ENCODE data around the gene FARS2. TPM values are rescaled to one million over a fixed set of nuclear protein-coding genes. Genes with fewer than 3 reads are reported as not detected.

Gene FARS2
- total and polyA plus RNA-seq, 4 donors, result 9.2 to 31.4 (median 19.4) TPM

GRCh38 chr6:5506149-5506548, 244.8 kb downstream of the FARS2 start:
- no peak for DNase-seq
- Histone ChIP-seq H3K4me1 (ENCODE audit: control insufficient read depth in 5 of 5, insufficient read depth in 5 of 5, low read length in 5 of 5) (peaks cover 0 to 2% (median 0%) of the 10 kb centered on the region in 5 donors), H3K9ac (ENCODE audit: insufficient read depth in 1 of 2, low read length in 2 of 2) (no peak overlapping the region), H3K9me3 (ENCODE audit: control insufficient read depth in 4 of 4, insufficient read depth in 3 of 4, low read length in 3 of 4) (no peaks in the 10 kb centered on the region), H3K4me3 (no peak overlapping the region), H3K36me3 (ENCODE audit: control insufficient read depth in 4 of 4, insufficient read depth in 4 of 4, low read length in 4 of 4) (peaks cover 0 to 2% (median 0%) of the 10 kb centered on the region in 4 donors), H3K27me3 (ENCODE audit: control insufficient read depth in 3 of 3, insufficient read depth in 3 of 3, low read length in 2 of 3) (no peaks in the 10 kb centered on the region), H3K27ac (ENCODE audit: low read depth in 1 of 2, low read length in 1 of 2) (no peak overlapping the region)
- no peak for ATAC-seq (ENCODE audit: insufficient read depth, low FRiP score)
- WGBS, 2 donors, result 92% methylated on average over 4 of the region's 4 CpGs
- TF ChIP-seq CTCF (IDR thresholded peaks at IDR 0.05; ENCODE audit: control extremely low read depth, extremely low read depth), result no peak

GRCh38 chr6:5506597-5506996, 245.3 kb downstream of the FARS2 start:
- DNase-seq, result no peak
- no peak overlapping the region for H3K4me3 ChIP-seq

GRCh38 chr6:5507131-5507681, 245.9 kb downstream of the FARS2 start:
- 41 to 67% methylated on average over 4 of the region's 4 CpGs for WGBS, 2 donors
- no peak for TF ChIP-seq CTCF (IDR thresholded peaks at IDR 0.05; ENCODE audit: control extremely low read depth, extremely low read depth)
- Histone ChIP-seq H3K27me3 (ENCODE audit: control insufficient read depth in 3 of 3, insufficient read depth in 3 of 3, low read length in 2 of 3) (no peaks in the 10 kb centered on the region), H3K36me3 (ENCODE audit: control insufficient read depth in 4 of 4, insufficient read depth in 4 of 4, low read length in 4 of 4) (peaks cover 0 to 2% (median 0%) of the 10 kb centered on the region in 4 donors), H3K9me3 (ENCODE audit: control insufficient read depth in 4 of 4, insufficient read depth in 3 of 4, low read length in 3 of 4) (no peaks in the 10 kb centered on the region), H3K4me3 (no peak overlapping the region), H3K27ac (ENCODE audit: low read depth in 1 of 2, low read length in 1 of 2) (no peak overlapping the region), H3K9ac (ENCODE audit: insufficient read depth in 1 of 2, low read length in 2 of 2) (no peak overlapping the region), H3K4me1 (ENCODE audit: control insufficient read depth in 5 of 5, insufficient read depth in 5 of 5, low read length in 5 of 5) (peaks cover 0 to 2% (median 0%) of the 10 kb centered on the region in 5 donors)
- DNase-seq (no peak), ATAC-seq (ENCODE audit: insufficient read depth, low FRiP score) (no peak)

More at GRCh38 chr6:5506597-5506996, 245.3 kb downstream of the FARS2 start:
- Histone ChIP-seq H3K9me3 (ENCODE audit: control insufficient read depth in 4 of 4, insufficient read depth in 3 of 4, low read length in 3 of 4) (no peaks in the 10 kb centered on the region), H3K36me3 (ENCODE audit: control insufficient read depth in 4 of 4, insufficient read depth in 4 of 4, low read length in 4 of 4) (peaks cover 0 to 2% (median 0%) of the 10 kb centered on the region in 4 donors), H3K27ac (ENCODE audit: low read depth in 1 of 2, low read length in 1 of 2) (no peak overlapping the region), H3K9ac (ENCODE audit: insufficient read depth in 1 of 2, low read length in 2 of 2) (no peak overlapping the region), H3K4me1 (ENCODE audit: control insufficient read depth in 5 of 5, insufficient read depth in 5 of 5, low read length in 5 of 5) (peaks cover 0 to 2% (median 0%) of the 10 kb centered on the region in 5 donors), H3K27me3 (ENCODE audit: control insufficient read depth in 3 of 3, insufficient read depth in 3 of 3, low read length in 2 of 3) (no peaks in the 10 kb centered on the region)
- no peak for TF ChIP-seq CTCF (IDR thresholded peaks at IDR 0.05; ENCODE audit: control extremely low read depth, extremely low read depth)
- ATAC-seq (ENCODE audit: insufficient read depth, low FRiP score), result no peak
- WGBS, 2 donors, result 70 to 76% methylated on average over 4 of the region's 4 CpGs

GRCh38 chr6:5509106-5509505, 247.8 kb downstream of the FARS2 start:
- Histone ChIP-seq H3K4me1 (ENCODE audit: control insufficient read depth in 5 of 5, insufficient read depth in 5 of 5, low read length in 5 of 5) (peaks cover 0 to 2% (median 0%) of the 10 kb centered on the region in 5 donors), H3K27me3 (ENCODE audit: control insufficient read depth in 3 of 3, insufficient read depth in 3 of 3, low read length in 2 of 3) (no peaks in the 10 kb centered on the region), H3K36me3 (ENCODE audit: control insufficient read depth in 4 of 4, insufficient read depth in 4 of 4, low read length in 4 of 4) (peaks cover 0 to 2% (median 0%) of the 10 kb centered on the region in 4 donors), H3K9ac (ENCODE audit: insufficient read depth in 1 of 2, low read length in 2 of 2) (no peak overlapping the region), H3K27ac (ENCODE audit: low read depth in 1 of 2, low read length in 1 of 2) (peak overlapping the region in 1 of 2 donors; percentile 58), H3K9me3 (ENCODE audit: control insufficient read depth in 4 of 4, insufficient read depth in 3 of 4, low read length in 3 of 4) (no peaks in the 10 kb centered on the region), H3K4me3 (no peak overlapping the region)
- ATAC-seq (ENCODE audit: insufficient read depth, low FRiP score), result no peak
- WGBS, 2 donors, result 96 to 97% methylated on average over 8 of the region's 8 CpGs
- DNase-seq, result no peak
- TF ChIP-seq CTCF (IDR thresholded peaks at IDR 0.05; ENCODE audit: control extremely low read depth, extremely low read depth), result no peak
